Activated CD8-positive, alpha-beta T cell treated with anti-CD3 and anti-CD28 coated beads for 36 hours (primary cell): ENCODE measurements around the gene SEPTIN12. TPM values are rescaled to one million over a fixed set of nuclear protein-coding genes. Genes with fewer than 3 reads are reported as not detected.

Source experiments
- ATAC-seq: fragments of 200-7000 bp; cut with Tn5 transposase; one replicate; pipeline ENCODE4 v1.10.0; 2021; ENCODE audit warnings: mild to moderate bottlenecking, moderate library complexity
- CTCF ChIA-PET: fragments of 350-600 bp; sonication (Branson Sonifier 250); formaldehyde crosslinking; loops from one replicate; lab custom pipeline; 2021; ENCODE audit warnings: antibody characterized with exemption; lab: Charles Lee
- POLR2A ChIA-PET: fragments of 350-600 bp; sonication (Branson Sonifier 250); formaldehyde crosslinking; loops from one replicate; lab custom pipeline; 2021; ENCODE audit warnings: antibody characterized with exemption; lab: Charles Lee
- DNase-seq: peaks from one replicate; pipeline ENCODE4 v3.0.0-alpha.2; 2020
- H3K27ac Mint-ChIP-seq: one replicate; pipeline ENCODE4 v1.8.0; 2021; ENCODE audit warnings: mild to moderate bottlenecking, mixed read lengths
- H3K27me3 Mint-ChIP-seq: one replicate; pipeline ENCODE4 v1.8.0; 2021; ENCODE audit warnings: mixed read lengths
- H3K36me3 Mint-ChIP-seq: one replicate; pipeline ENCODE4 v1.8.0; 2021; ENCODE audit warnings: low read depth, mixed read lengths
- H3K4me1 Mint-ChIP-seq: one replicate; pipeline ENCODE4 v1.8.0; 2021; ENCODE audit warnings: low read depth, mixed read lengths
- H3K4me3 Mint-ChIP-seq: one replicate; pipeline ENCODE4 v1.8.0; 2021; ENCODE audit warnings: mild to moderate bottlenecking, moderate library complexity, mixed read lengths
- H3K9me3 Mint-ChIP-seq: one replicate; pipeline ENCODE4 v1.8.0; 2021; ENCODE audit warnings: mixed read lengths
- CTCF ChIP-seq: fragments of 200-600 bp; IDR thresholded peaks from one replicate; pipeline ENCODE4 v1.8.0; 2022; ENCODE audit warnings: antibody characterized with exemption, mild to moderate bottlenecking
- intact Hi-C: fragments of 100-400 bp; cut with micrococcal nuclease; formaldehyde crosslinking; loops from one replicate; pipeline ENCODE4 v1.10.0; 2022
- total RNA-seq, 2 experiments: library from RNA; stranded (reverse); gene quantifications; one replicate each; pipeline ENCODE4 v1.2.3, GENCODE V29; 2021

Gene SEPTIN12
- total RNA-seq, 2 experiments from 2014 or later, result not detected

DNA sequence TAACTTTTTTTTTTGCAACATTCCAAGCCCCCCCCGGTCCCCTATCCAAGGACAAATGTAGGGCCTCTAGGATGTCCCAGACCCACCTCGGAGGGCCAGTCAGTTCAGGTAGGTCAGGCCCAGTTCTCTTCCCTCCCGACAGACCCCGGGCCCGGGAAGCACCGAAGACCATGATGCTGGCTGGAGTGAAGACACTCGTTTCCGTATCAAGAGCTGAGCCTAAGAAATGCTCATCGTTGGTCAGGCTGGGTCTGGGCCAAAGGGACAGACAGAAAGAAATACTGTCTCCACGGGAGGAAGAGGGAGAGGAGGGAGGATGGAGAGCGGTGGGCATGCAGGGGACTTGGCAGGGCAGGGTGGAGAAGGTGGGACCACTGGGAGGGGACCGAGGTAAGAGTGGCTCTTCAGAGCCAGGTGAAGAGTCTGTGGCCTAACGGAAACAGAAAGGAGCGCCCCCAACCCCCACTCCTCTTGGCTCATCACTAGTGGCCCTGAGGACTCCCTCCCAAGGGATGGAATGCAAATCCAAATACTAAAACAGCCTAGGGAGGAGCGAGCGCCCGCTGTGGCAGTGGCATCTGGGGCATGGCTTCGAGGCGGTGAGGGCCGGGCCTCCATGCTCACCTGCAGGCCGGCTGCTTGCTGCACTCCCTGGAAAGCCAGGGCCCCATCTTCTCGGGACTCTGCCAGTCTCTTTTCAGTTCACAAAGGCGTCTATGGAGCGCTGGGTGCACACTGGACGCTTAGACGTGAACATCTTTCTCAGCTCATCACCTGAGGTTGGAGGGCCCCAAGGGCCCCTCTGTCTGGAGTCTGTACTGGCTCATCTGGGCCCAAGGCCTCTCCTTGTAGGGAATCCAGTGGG is 16.0 kb upstream of the SEPTIN12 start:
- ChIA-PET POLR2A (no interaction called here), CTCF (interaction anchor here (1.3 kb wide), 1 partner anchor 69 kb away, joined by 8 read pairs; the partner anchor contains the start of genes ANKS3 and DNAAF8)
- Mint-ChIP-seq H3K27ac (no peak overlapping the region), H3K4me3 (peak overlapping the region; percentile 28), H3K27me3 (no peaks in the 10 kb centered on the region), H3K4me1 (peaks cover 13% of the 10 kb centered on the region), H3K36me3 (peaks cover 11% of the 10 kb centered on the region), H3K9me3 (no peaks in the 10 kb centered on the region)
- intact Hi-C loops, result no loop called here
- ATAC-seq (no peak), DNase-seq (no peak)
- no peak for TF ChIP-seq CTCF

DNA sequence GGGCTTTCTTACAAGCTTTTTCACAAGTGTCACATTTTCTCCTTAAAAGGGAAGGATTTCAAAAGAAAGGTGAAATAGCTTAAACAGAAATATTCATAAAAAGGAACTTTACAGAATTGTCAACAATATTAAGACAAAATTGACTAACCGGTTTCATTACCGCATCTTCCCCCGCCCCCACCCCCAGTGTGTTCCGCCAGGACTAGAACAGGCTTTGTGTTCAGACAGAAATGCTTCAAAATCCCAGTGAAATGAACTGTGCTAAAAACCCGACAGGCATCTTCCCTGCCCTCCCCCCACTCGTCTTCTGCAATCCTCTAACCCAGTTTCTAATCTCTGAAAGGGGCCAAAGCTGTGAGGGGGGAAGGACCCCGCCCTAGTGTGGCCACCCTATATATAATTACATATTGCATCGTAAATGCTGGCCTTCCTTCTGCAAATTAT is 15.3 kb upstream of the SEPTIN12 start:
- CTCF ChIA-PET, result interaction anchor here (1.0 to 1.3 kb wide), 2 partner anchors 69 to 399 kb away, joined by 3 to 8 read pairs; partner anchors contain the start of genes ANKS3 and DNAAF8
- Mint-ChIP-seq H3K9me3 (no peaks in the 10 kb centered on the region), H3K4me1 (peaks cover 13% of the 10 kb centered on the region), H3K36me3 (peaks cover 8% of the 10 kb centered on the region), H3K4me3 (peak overlapping the region; percentile 75), H3K27ac (no peak overlapping the region), H3K27me3 (no peaks in the 10 kb centered on the region)
- intact Hi-C loops, result no loop called here
- no peak for ATAC-seq
- DNase-seq, result no peak
- POLR2A ChIA-PET, result no interaction called here
- no peak for TF ChIP-seq CTCF

GRCh38 chr16:4802659-4803287 is 14.6 kb upstream of the SEPTIN12 start:
- H3K27me3 Mint-ChIP-seq, result no peaks in the 10 kb centered on the region
- CTCF ChIA-PET, result interaction anchor here (1.0 to 1.3 kb wide), 2 partner anchors 68 to 399 kb away, joined by 3 to 8 read pairs; partner anchors contain the start of genes ANKS3 and DNAAF8
- DNase-seq (peak; percentile 88), ATAC-seq (peak; percentile 97)
- no peak for TF ChIP-seq CTCF
- peaks cover 8% of the 10 kb centered on the region for H3K36me3 Mint-ChIP-seq
- POLR2A ChIA-PET, result interaction anchor here (1.1 kb wide), 1 partner anchor 65 kb away, joined by 4 read pairs; no protein-coding TSS in a partner anchor
- H3K27ac Mint-ChIP-seq, result peak overlapping the region; percentile 64
- H3K4me1 Mint-ChIP-seq, result peaks cover 13% of the 10 kb centered on the region
- intact Hi-C loops, result no loop called here
- H3K9me3 Mint-ChIP-seq, result no peaks in the 10 kb centered on the region
- peak overlapping the region; percentile 75 for H3K4me3 Mint-ChIP-seq

GRCh38 chr16:4801962-4802658 is 14.0 kb upstream of the SEPTIN12 start, which contains the start of gene ROGDI:
Gene ROGDI (minus strand): TSS chr16:4802633. CDS start chr16:4802571, 62 bp downstream.
- ATAC-seq, result peak; percentile 57
- intact Hi-C loops, result no loop called here

More at GRCh38 chr16:4801962-4802658, 14.0 kb upstream of the SEPTIN12 start, which contains the start of gene ROGDI:
- Mint-ChIP-seq H3K9me3 (no peaks in the 10 kb centered on the region), H3K4me3 (peak within 1 kb of the TSS; percentile 75), H3K4me1 (peaks cover 13% of the 10 kb centered on the region), H3K36me3 (peaks cover 2% of the 10 kb centered on the region), H3K27me3 (no peaks in the 10 kb centered on the region), H3K27ac (peak within 1 kb of the TSS; percentile 64)
- POLR2A ChIA-PET, result interaction anchor here (0.9 to 1.1 kb wide), 2 partner anchors 37 to 64 kb away, joined by 3 to 4 read pairs; no protein-coding TSS in a partner anchor
- CTCF ChIA-PET, result interaction anchor here (1.0 kb wide), 1 partner anchor 398 kb away, joined by 3 read pairs; no protein-coding TSS in a partner anchor
- no peak for TF ChIP-seq CTCF
- peak; percentile 84 for DNase-seq
